GM18520 (cell line): ENCODE results near the gene PRKCA.
"Not testable (repeated sequence)": the region's sequence is repeated elsewhere in the genome, so short reads cannot be mapped to it uniquely, and the experiment has no call there.

Source experiments
- ATAC-seq: cut with Tn5 transposase; IDR thresholded peaks from one replicate; pipeline ENCODE4 v1.9.1; 2021; ENCODE audit not compliant: unreplicated experiment

The PRKCA gene

DNA sequence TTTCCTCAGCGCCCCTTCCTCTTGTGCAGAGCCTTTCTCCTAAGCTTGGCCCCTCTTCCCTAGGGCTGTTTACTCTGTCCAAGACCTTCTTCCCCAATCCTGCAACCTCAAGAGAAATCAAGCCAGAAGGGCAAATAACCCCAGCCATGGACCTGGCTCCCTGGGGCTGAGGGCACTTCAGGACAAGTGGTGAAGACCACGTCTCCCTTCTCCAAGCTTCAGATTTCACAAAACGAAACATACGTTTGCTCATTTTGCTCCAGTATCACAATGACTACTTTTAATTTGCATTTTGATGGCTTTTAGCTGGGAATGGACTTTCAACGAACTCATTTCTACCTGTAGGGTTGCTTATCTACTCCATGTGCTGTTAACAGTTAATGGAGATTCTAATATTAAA, 392.7 kb downstream of the PRKCA start:
- ATAC-seq = no peak

DNA sequence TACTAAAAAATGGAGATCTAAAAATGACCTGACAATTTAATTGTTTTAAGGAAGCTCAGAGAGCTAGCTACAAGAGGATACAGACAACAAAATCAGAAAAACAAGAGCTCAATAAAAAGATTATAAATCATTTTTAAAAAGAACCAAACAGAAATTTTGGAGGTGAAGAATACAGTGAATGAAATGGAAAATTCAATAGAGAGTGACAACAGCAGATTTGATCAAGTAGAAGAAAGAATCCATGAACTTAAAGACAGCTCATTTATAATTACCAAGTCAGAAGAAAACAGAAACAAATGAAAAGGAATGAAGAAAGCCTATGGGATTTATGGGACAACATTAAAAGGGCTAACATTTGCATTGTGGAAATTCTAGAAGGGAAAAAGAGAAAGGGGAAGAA, 395.9 kb downstream of the PRKCA start:
- ATAC-seq = no peak

DNA sequence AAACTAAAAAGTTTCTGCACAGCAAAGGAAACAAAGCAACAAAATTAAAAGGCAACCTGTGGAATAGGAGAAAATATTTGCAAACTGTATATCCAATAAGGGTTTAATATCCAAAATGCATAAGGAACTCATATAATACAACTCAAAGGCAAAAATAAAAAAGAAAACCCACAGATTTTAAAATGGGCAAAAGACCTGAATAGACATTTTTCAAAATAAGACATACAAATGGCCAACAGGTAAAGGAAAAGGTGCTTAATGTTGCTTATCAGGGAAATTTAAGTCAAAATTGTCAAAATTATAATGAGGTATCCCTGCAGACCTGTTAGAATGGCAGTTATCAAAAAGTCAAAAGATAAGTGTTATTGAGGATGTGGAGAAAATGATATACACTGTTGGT, 399.0 kb downstream of the PRKCA start:
- ATAC-seq = no peak

DNA sequence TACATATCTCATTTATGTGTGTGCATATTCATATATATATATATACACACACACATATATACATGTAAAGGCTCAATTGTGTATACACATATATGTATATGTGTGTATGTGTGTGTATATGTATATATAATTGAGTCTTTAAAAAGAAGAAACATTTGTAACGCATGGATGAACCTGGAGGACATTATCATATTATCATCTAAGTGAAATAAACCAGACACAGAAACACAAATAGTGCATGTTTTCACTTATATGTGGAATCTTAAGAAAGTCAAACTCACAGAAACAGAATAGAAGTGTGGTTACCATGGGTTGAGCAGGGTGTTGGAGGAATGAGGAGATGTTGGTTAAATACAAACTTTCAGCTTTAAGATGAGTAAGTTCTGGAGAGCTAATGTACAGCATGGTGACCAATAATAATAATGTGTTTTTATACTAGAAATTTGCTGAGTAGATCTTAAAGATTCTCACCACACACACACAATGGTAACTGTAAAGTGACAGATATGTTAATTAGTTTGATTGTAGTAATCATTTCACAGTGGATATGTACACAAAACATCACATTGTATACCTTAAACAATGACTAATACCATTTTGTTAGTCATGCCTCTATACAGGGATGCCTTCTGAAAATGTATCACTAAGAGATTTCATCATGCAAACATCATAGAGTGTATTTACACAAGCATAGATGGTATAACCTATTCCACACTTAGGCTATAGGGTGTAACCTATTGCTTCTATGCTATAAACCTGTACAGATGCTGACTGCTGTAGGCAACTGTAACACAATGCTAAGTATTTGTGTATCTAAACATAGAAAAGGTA, 399.9 kb downstream of the PRKCA start:
- ATAC-seq = no peak

DNA sequence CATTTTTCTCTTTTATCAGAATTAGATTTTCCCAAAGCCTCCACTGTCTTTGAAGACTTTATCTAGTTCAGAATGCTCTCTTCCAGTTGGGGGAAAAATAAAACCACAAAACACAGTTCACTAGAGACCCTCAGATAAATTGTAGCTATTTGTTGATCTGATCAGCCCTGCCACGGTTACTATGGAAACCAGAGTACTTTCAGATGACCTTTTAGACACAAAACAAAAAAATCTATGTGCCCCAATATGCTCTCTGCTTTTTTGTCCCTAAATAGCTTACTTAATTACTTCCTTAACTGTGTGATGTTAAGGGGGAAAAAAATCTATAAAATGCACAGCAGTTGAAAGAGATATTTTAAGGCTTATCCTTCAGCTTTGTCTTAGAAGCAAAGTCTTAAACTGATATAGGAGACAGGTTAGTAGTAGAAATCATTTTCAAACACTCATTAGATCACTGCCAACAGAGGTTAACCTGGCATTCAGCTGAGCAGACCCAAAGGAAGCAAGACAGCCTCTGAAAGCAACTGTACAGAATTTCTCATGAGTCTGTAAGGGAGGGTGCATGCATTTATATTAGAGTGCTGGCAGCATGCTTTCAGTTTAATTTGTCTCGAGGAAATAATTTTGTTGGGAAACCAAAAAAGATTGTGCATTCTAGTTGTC, 402.6 kb downstream of the PRKCA start:
- no peak for ATAC-seq

DNA sequence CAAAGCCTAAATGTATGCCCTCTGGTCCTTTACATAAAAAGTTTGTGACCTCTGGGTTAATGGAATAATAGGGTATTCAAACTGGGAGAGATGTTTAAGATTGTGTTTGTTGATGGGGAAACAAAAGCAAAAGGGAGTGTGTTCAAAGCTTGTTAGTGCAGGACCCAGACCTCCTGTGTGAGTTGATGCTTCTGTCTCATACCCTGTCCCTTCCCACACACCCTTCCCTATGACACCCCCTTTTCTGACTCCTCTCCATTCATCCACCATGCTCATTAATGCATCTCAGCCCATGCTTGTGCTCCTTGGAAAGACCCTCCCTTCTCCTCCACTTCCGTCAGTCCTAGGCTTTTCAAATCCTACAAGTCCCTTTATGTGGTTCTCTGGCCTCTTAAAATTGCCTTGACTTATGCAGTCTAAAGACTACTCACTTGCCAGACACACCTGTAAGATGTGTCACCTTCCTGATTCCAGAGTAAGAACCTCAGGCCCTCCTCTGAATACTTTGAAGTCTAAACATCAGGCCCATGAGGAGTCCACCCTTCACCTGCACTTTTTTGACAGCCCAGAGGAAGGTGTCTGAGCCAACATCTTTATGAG, 404.5 kb downstream of the PRKCA start:
- ATAC-seq = no peak

DNA sequence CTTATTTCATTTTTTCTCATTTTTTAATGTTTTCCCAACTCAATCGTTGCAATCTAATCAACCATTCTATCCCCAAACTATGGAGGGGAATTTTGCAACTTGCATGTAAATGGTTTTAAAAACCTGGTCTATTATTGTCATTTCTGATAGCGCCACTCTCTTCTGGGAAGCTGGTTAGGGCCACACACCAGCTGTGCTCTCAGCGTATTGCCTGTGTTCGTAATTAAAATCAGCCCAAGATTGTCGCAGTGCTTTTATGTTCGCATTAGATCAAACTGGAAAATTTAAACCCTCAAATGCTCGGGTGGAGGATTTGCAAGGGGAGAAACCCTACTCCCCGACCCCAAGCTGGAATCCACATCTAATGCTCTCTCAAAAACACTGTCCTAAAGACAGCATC, 409.0 kb downstream of the PRKCA start:
- no peak for ATAC-seq

DNA sequence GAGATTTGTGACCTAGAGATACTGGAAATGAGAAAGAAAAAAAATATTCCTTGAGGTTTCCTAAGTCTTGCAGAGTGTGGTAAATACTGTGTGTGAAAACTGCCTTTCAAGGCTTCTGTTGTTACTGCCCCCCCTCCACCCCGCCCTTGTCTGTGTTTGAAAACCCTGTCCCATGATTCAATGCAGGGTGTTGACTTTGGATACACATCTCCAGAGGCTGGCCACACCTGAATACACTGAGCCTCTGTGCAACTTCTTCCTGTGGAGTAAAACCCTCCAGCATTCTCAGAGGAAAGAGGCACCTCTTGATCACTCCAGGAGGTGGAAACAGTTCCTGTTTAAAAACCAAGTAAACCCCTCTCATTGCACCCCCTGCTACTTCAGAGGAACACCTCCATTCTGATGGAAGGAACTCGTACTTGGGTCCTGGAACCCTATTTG, 409.5 kb downstream of the PRKCA start:
- no peak for ATAC-seq

DNA sequence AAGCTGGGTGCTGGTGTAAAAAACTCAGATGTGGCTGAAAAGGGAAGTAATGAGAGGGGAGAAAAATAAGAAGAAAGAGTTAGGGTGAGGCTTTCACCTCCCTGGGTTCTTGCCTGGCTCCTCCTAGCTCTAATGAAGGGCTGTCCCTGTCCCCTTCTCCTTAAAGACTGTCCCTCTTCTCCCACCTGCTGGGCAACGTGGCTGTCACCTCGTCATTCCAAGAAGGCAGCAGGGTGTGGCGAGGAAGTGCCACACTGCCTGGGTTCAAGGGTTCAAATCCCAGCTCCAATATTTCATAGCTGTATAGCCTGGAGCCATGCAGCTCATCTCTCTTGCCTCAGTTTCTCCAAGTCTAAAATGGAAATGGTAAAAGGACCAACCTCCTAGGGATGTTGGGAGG, 410.0 kb downstream of the PRKCA start:
- ATAC-seq = no peak

DNA sequence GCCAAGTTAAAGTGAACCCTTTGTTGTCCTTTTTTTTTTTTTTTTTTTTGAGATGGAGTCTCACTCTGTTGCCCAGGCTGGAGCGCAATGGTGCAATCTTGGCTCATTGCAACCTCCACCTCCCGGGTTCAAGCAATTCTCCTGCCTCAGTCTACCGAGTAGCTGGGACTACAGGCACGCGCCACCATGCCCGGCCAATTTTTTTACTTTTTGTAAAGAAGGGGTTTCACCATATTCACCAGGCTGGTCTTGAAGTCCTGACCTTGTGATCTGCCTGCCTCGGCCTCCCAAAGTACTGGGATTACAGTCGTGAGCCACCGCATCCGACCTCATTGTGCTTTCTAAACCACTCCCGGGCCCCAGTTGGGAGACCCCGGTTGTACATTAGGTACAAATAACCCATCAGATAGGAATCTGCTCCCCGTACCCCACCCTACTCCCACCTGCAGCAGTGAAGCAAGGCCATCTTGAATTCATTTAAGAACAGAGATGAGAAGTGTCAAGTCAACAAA, 410.7 kb downstream of the PRKCA start:
- ATAC-seq = not testable (repeated sequence)

DNA sequence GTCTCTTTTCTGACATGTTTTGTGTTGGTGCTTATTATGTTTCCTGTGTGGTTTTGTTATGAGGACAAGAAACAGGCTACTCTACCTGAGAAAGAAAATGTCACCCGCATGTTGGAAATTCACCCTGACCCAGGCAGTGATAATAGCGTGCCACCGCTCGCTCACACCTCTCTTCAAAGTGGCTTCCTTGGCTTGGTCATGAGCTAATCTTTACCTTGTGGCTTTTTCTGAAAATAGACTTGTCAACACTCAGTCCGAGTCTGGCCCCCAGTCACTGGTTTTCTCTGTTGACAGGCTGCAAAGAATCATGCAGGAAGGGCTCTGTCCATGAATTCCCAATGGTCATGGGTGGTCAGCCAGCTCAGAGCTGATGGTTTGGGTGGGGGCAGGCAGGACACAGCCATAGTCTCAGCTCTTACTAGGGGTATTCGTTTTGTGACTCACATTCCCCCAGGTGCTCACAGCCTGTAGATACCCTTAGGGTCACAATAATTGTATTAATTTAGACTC, 411.2 kb downstream of the PRKCA start:
- ATAC-seq = peak; percentile 63

DNA sequence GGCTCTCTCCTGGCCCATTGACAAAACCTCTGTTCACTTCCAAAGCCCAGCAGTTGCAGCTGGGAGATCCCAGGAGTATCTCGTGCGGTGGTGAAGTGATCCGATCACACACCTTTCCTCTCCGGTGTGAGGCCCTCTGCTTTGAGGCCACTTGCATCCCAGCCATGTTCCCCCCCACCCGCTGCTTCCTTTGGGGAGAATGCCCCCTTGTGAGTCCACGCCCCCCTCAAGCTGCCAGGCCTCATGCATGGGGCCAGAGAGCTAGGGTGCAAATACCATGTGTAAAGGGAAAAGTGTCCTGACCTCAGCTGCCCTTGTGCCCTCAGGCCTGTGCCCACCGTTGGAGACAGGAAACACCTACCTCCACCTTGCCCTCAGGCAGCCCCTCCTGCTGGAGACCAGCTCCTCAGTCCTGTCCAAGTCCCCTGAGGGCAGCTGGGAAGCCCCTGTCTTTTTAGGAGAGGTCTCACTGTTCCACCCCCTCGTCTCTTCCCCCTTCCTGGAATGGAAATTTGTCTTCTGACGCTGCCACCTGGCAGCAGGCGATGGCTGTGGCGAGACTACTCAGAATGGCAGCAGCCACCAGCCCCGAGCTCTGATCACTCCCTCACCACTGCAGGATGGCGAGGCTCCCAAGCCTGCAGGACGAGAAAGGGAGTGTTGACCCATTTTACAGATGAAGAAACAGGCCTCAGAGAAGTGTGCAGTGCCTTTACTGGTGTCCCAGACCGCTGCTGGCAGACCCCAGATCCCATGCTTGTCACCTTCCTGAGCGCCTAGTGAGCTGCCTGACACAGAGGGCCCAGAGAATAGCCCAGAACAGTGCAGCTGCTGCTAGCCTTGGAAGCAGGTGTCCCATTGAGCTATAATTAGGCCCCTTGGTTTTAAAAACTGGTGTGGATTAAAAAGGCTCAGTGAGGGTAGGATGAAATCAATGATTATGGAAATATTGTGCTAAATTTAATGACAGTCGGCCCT, 411.9 kb downstream of the PRKCA start:
- ATAC-seq = no peak

DNA sequence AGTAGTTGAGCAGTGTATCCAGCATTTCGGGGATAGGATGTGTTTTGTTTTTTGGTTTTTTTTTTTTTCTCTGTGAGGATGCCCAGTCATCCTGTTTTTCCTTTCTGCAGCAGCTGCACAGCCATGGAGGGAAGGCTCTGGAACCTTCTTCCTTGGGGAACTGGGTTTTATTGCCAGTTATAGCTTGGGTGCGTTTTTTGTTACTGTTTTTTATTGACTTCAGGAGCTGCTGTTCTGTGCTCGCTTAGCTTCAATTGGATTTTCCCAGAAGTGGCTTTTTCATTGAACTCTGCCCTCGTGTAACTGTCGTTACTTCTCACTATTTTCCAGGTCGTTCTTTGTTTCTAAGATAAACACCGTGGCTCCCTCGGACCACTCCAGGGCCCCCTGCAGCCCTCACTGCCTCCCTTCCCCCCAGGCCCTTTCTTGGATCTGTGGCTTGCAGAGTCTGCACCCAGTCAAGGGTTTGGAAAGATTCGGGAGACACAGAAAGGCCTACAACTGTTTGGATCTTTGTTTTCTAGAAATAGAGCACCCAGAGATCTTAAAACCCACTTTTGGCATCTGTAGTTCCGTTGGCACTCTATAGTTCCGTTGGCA, 412.8 kb downstream of the PRKCA start:
- no peak for ATAC-seq

DNA sequence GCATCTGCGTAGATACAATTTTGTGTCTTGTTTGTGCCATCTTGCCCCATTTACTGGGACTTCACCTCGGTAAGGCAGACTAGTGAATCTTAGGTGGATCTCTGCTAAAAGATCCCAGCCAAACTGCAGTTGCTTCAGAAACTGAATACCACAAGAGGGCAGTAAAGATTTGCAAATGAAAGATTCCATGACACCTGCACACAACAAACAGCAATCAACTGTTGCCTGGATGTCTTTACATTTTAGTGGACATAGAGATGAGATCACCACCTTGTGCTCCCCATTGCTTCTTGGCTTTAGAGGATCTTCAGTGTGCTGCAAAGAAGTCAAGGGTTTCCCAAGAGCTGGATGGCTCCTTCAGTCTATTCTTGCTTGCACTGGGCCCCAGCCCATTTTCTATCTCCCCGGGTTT, 413.3 kb downstream of the PRKCA start:
- no peak for ATAC-seq

DNA sequence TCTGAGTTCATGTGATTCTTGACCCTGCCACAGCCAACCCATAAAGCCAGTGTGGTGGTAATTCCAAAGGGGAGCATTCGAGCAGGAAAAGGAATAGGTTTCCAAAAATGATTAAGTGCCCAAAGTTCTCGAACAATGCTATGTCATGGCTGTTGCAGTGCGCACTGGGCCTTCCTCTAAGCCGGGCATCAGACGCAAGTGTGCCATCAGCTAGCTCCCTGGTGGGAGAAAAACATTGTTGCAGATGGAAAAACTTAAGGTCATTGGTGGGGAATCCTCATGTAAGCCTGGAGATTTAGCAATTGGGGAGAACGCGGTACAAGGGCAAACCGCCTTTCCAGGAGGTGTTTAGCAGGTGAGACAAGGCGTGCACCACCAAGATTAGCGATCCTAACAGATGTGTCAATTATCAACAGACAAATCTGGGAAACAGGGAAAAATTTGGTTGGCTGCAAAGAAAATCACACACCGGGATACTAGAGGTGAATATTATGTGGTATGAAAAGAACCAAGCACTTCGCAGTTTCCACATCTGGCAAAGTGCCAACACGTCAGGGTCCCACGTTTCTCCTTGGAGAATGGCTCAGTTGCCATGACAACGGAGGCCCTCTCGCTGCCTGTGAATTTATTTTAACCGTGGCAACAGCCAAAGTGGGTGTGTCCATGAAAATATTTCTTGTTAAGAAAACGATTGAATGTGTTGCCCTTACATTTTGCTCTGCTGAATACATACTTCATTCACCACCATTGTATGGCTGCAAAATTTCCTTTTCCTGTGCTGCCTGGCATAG, 414.0 kb downstream of the PRKCA start:
- no peak for ATAC-seq

DNA sequence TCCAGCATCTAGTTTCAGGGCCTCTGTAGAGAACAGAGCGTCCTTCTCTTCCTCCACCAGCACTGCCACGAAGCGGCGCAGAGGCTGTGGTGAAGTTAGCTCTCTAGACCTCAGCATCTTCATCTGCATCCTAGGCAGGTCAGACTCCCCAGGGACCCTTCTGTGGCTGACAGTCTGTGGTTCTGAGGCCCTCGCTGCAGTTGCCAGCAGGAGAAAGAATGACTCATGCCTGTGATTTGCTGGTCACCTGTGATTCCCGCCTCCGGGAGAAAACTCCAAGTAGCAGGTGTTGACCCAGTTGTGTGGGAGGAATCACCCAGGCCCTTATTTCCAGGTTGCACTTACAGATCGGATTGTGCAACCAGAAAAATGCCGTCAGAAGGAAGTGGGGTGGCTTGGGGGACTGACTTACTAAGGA, 415.2 kb downstream of the PRKCA start:
- ATAC-seq = peak; percentile 44

DNA sequence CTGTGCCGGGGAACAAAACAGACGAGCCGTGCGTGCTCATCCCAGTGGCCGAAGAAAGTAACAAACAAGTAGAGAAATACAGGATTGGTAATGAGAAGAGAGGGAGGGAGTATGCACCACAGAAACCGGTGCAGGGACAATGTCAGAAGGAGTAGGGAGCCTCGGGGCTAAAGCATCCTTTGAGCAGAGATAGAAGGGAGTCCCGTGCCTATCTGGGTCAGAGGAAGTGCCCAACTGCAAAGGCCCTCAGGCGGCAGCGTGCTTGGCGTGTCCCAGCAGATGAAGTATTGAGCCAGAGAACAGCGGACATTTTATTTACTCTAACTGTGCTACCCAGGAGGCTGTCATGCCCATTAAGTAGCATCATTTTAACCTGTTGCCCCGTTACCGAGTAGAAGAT, 417.6 kb downstream of the PRKCA start:
- no peak for ATAC-seq

DNA sequence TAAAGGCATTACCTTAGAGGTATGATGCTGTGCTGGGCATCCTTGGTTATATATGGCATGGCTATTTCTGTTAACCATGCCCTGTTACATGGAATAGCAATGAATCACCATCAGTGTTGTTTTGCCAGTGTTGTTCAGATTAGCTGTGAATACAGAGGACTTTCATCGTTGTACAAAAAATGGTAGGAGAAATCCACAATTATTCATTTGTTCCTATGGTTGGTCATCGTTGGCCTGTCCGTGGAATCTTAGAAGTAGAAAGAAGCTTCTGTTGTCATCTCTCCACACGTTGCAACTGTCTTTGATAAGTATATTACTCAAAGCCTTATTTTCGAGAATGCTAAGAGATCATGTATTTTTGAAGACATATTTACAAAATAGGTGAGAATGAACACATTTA, 418.2 kb downstream of the PRKCA start:
- no peak for ATAC-seq

DNA sequence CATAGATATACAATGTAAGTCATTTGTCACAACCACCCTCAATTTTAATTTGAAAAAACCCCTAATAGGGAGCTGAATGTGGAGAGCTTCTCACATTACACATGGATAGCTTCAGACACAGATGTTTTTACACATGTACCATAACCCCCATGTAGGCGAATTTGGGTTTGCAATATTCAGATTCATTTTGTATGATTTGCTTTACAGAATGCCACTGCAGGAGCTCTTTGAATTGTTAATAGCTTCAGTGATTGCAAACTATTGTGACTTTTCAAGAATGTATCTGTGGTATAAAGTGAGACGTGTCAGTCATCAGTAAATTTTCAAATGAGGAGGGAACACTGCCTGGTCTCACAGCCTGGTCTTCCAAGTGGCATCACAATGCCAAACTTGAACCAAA, 419.9 kb downstream of the PRKCA start:
- no peak for ATAC-seq
